Activated T-cell treated with anti-CD3 and anti-CD28 coated beads, Interleukin-2, amount 50 U/mL, for 24 hours (primary cell): ENCODE measurements around the gene ANGPT4.

ENCODE experiments used
- DNase-seq: peaks from one replicate; pipeline ENCODE4 v3.0.0-alpha.2; 2020
- H3K27ac Mint-ChIP-seq: 2 replicates; pipeline ENCODE4 v1.8.0; 2020; ENCODE audit warnings: mild to moderate bottlenecking, mixed read lengths
- H3K27me3 Mint-ChIP-seq: 2 replicates; pipeline ENCODE4 v1.8.0; 2020; ENCODE audit warnings: mixed read lengths
- H3K36me3 Mint-ChIP-seq: 2 replicates; pipeline ENCODE4 v1.8.0; 2020; ENCODE audit warnings: low read depth, mixed read lengths
- H3K4me1 Mint-ChIP-seq: 2 replicates; pipeline ENCODE4 v1.8.0; 2020; ENCODE audit warnings: low read depth, mixed read lengths
- H3K4me3 Mint-ChIP-seq: 2 replicates; pipeline ENCODE4 v1.8.0; 2020; ENCODE audit warnings: mild to moderate bottlenecking, moderate library complexity, mixed read lengths
- H3K9me3 Mint-ChIP-seq: 2 replicates; pipeline ENCODE4 v1.8.0; 2020; ENCODE audit warnings: mixed read lengths

The ANGPT4 gene

DNA sequence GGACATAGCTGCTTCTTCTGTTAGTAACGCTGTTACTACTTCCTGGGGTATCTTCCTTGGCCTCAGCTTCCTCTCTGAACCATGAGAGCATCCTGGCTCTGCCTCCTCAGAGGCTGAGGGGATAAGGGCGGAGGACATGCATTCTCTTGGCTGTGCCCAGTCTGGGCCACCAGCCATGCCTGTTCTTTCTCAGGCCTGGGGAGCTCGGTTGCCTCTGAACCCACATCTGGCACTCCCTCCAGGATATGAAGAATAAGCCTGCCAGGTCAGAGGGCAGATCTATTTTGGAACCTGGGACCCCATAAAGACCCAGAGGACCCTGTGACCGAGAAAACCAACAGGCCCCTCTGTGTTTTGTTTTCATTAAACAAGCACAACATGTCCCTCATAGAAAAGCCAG is 6.6 kb upstream of the ANGPT4 start:
- Mint-ChIP-seq H3K4me3 (no peak overlapping the region), H3K27me3 (peaks cover 10% of the 10 kb centered on the region), H3K4me1 (no peaks in the 10 kb centered on the region), H3K27ac (no peak overlapping the region), H3K9me3 (no peaks in the 10 kb centered on the region), H3K36me3 (no peaks in the 10 kb centered on the region)
- no peak for DNase-seq

- H3K4me1 Mint-ChIP-seq = no peaks in the 10 kb centered on the region
- no peaks in the 10 kb centered on the region for H3K36me3 Mint-ChIP-seq
- no peaks in the 10 kb centered on the region for H3K9me3 Mint-ChIP-seq
- H3K27me3 Mint-ChIP-seq = peaks cover 7% of the 10 kb centered on the region
- no peak for DNase-seq
- no peak overlapping the region for H3K4me3 Mint-ChIP-seq
- H3K27ac Mint-ChIP-seq = no peak overlapping the region
These were observed 4.9 kb upstream of the ANGPT4 start for GRCh38 chr20:921068-921467.

GRCh38 chr20:920311-920710 is 4.2 kb upstream of the ANGPT4 start:
- Mint-ChIP-seq H3K4me1 (no peaks in the 10 kb centered on the region), H3K27me3 (peaks cover 5% of the 10 kb centered on the region), H3K4me3 (no peak overlapping the region)

GRCh38 chr20:919491-919916 is 3.4 kb upstream of the ANGPT4 start:
- DNase-seq = no peak
- Mint-ChIP-seq H3K27me3 (peaks cover 4% of the 10 kb centered on the region), H3K36me3 (no peaks in the 10 kb centered on the region)

More at GRCh38 chr20:920311-920710, 4.2 kb upstream of the ANGPT4 start:
- Mint-ChIP-seq H3K9me3 (no peaks in the 10 kb centered on the region), H3K36me3 (no peaks in the 10 kb centered on the region), H3K27ac (no peak overlapping the region)
- no peak for DNase-seq

DNA sequence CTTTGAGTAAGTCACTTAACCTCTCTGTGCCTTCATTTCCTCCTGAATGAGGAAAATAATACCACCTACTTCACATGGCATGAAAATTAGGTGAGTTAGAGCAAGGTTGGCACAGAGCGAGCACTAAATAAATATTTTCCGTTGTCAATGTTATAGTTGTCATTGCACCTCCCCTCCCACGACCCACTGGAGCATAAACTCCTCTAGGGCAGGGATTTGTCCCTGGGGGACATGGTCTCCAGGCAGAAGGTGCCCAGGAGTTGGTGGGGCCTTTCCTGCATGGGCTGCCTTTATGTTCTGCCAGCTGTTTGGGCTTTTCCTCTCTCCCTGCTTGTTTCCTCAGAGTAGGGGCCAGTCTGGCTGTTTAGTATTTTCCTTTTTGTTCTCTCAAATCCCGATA is 1.3 kb upstream of the ANGPT4 start:
- Mint-ChIP-seq H3K27me3 (peaks cover 15% of the 10 kb centered on the region), H3K9me3 (no peaks in the 10 kb centered on the region), H3K4me1 (no peaks in the 10 kb centered on the region), H3K36me3 (no peaks in the 10 kb centered on the region), H3K27ac (no peak overlapping the region), H3K4me3 (no peak overlapping the region)
- no peak for DNase-seq

More at GRCh38 chr20:919491-919916, 3.4 kb upstream of the ANGPT4 start:
- Mint-ChIP-seq H3K4me3 (no peak overlapping the region), H3K9me3 (no peaks in the 10 kb centered on the region), H3K27ac (no peak overlapping the region), H3K4me1 (no peaks in the 10 kb centered on the region)

DNA sequence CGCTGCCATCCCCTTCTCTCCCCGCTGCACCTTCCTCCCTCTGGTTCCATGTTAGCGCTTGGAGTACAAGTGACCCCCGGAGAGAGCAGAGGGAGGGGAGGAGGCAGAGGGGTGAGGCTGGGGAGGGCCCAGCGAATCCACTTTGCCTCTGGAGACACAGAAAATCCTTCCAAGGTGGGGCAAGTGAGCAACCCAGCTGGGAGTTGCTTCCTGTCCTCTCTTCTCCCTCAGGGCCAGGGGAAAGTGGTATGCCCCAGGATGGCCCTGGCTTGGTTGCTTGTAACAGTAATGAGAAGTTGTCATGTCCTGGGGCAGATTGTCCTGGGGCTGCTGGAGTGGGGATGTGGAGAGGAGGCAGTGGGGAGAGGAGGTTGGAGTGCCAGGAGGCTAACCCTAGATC is 691 bp upstream of the ANGPT4 start:
- DNase-seq = no peak
- Mint-ChIP-seq H3K27ac (no peak overlapping the region), H3K4me3 (no peak overlapping the region), H3K4me1 (no peaks in the 10 kb centered on the region), H3K9me3 (no peaks in the 10 kb centered on the region), H3K36me3 (no peaks in the 10 kb centered on the region), H3K27me3 (peaks cover 15% of the 10 kb centered on the region)

- no peak overlapping the region for H3K4me3 Mint-ChIP-seq
- H3K4me1 Mint-ChIP-seq = no peaks in the 10 kb centered on the region
- no peaks in the 10 kb centered on the region for H3K36me3 Mint-ChIP-seq
- peaks cover 15% of the 10 kb centered on the region for H3K27me3 Mint-ChIP-seq
- H3K9me3 Mint-ChIP-seq = no peaks in the 10 kb centered on the region
- H3K27ac Mint-ChIP-seq = no peak overlapping the region
- no peak for DNase-seq
These were observed 1.2 kb downstream of the ANGPT4 start for GRCh38 chr20:914727-915498.

GRCh38 chr20:913306-913849 is 2.8 kb downstream of the ANGPT4 start:
- no peak overlapping the region for H3K27ac Mint-ChIP-seq
- no peaks in the 10 kb centered on the region for H3K9me3 Mint-ChIP-seq
- H3K4me3 Mint-ChIP-seq = no peak overlapping the region
- H3K4me1 Mint-ChIP-seq = no peaks in the 10 kb centered on the region
- peaks cover 15% of the 10 kb centered on the region for H3K27me3 Mint-ChIP-seq
- no peak for DNase-seq
- H3K36me3 Mint-ChIP-seq = no peaks in the 10 kb centered on the region

GRCh38 chr20:911882-912600 is 4.1 kb downstream of the ANGPT4 start:
- no peak overlapping the region for H3K4me3 Mint-ChIP-seq
- H3K27me3 Mint-ChIP-seq = peaks cover 15% of the 10 kb centered on the region
- H3K9me3 Mint-ChIP-seq = no peaks in the 10 kb centered on the region
- H3K27ac Mint-ChIP-seq = no peak overlapping the region
- no peaks in the 10 kb centered on the region for H3K4me1 Mint-ChIP-seq
- H3K36me3 Mint-ChIP-seq = no peaks in the 10 kb centered on the region
- DNase-seq = no peak

- no peak overlapping the region for H3K27ac Mint-ChIP-seq
- H3K27me3 Mint-ChIP-seq = peaks cover 13% of the 10 kb centered on the region
- no peak overlapping the region for H3K4me3 Mint-ChIP-seq
- no peak for DNase-seq
- H3K36me3 Mint-ChIP-seq = no peaks in the 10 kb centered on the region
- no peaks in the 10 kb centered on the region for H3K9me3 Mint-ChIP-seq
- no peaks in the 10 kb centered on the region for H3K4me1 Mint-ChIP-seq
These were observed 5.0 kb downstream of the ANGPT4 start for GRCh38 chr20:910870-911770.

- Mint-ChIP-seq H3K9me3 (no peaks in the 10 kb centered on the region), H3K4me1 (no peaks in the 10 kb centered on the region), H3K4me3 (no peak overlapping the region), H3K27ac (no peak overlapping the region), H3K36me3 (no peaks in the 10 kb centered on the region), H3K27me3 (peaks cover 13% of the 10 kb centered on the region)
- DNase-seq = no peak
These were observed 5.8 kb downstream of the ANGPT4 start for GRCh38 chr20:910132-910869.

- no peaks in the 10 kb centered on the region for H3K36me3 Mint-ChIP-seq
- H3K4me3 Mint-ChIP-seq = no peak overlapping the region
- DNase-seq = no peak
- no peak overlapping the region for H3K27ac Mint-ChIP-seq
- H3K27me3 Mint-ChIP-seq = peaks cover 12% of the 10 kb centered on the region
- H3K9me3 Mint-ChIP-seq = no peaks in the 10 kb centered on the region
- no peaks in the 10 kb centered on the region for H3K4me1 Mint-ChIP-seq
These were observed 6.5 kb downstream of the ANGPT4 start for GRCh38 chr20:909641-910040.

DNA sequence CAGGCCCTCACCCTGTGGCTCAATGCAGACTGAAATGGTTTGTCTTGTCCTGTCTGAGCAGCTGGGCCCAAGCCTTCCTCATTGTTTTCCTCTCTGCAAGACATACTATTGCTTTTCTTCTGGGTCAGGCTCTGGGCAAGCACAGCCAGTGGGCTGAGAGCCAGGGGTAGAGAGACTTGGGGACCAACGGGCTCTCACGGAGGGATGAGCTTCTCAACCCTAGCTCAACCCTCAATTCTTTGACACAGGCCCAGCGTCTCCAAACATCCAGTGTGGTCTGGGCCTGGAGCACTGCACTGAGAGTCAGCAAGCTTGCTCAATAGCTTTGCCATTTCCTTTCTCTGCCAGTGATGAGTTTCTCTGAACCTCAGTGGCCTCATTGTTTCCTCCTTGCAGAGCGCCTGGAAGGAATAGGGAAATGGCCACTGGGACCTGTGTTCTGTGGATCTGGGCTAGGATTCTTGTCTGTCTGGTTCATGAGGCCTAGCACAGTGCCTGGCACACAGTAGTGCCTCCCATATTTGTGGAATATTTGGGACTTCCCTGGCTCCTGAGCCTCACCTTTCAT is 9.3 kb downstream of the ANGPT4 start:
- H3K27me3 Mint-ChIP-seq = no peaks in the 10 kb centered on the region
- H3K4me1 Mint-ChIP-seq = no peaks in the 10 kb centered on the region
- no peak overlapping the region for H3K4me3 Mint-ChIP-seq
- H3K9me3 Mint-ChIP-seq = no peaks in the 10 kb centered on the region
- H3K27ac Mint-ChIP-seq = no peak overlapping the region
- no peak for DNase-seq
- no peaks in the 10 kb centered on the region for H3K36me3 Mint-ChIP-seq
